KOPT-K1 (cell line): ENCODE data around the gene TOR2A.

Experiments
- H3K27ac ChIP-seq: fragments of 200-600 bp; sonication (generic); 2 replicates; pipeline ENCODE4 v1.5.1; 2016; ENCODE audit warnings: antibody characterized with exemption, mild to moderate bottlenecking, low read depth, low read length; ENCODE audit not compliant: poor library complexity, severe bottlenecking
- H3K36me3 ChIP-seq: fragments of 200-600 bp; sonication (generic); 2 replicates; pipeline ENCODE4 v1.5.1; 2017; ENCODE audit warnings: antibody characterized with exemption, mild to moderate bottlenecking, low read length, moderate library complexity; ENCODE audit not compliant: insufficient read depth
- H3K9me3 ChIP-seq: fragments of 200-600 bp; sonication (generic); 2 replicates; pipeline ENCODE4 v1.5.1; 2017; ENCODE audit warnings: antibody characterized with exemption, low read length, mild to moderate bottlenecking; ENCODE audit not compliant: insufficient read depth, poor library complexity, severe bottlenecking

Gene TOR2A

DNA sequence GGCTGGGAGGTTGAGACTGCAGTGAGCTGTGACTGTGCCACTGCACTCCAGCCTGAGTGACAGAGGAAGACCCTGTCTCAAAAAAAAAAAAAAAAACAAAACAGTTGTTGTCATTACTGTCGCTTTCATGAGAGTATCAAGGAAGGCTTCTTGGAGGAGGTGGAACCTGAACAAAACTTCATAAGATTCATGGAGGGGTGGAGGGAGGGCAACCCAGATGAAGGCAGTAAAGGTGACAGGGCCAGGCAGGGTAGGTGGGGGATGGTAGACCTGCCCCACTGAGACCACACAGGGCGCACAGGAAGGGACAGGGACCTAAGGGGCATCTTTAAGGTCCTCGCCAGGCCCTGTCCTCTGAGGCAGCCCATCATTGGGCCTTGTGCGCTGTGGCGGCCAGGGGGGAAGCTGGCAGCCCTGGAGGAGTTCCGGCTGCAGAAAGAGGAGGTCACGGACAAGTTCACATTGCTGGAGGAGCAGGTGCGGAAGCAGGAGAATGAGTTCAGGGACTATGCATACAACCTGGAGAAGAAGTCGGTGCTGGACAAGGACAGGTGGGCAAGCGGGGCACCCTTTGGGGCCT is 24.8 kb downstream of the TOR2A start:
- H3K36me3 ChIP-seq: no peaks in the 10 kb centered on the region
- no peaks in the 10 kb centered on the region for H3K9me3 ChIP-seq
- H3K27ac ChIP-seq: no peak overlapping the region

- Histone ChIP-seq H3K36me3 (no peaks in the 10 kb centered on the region), H3K9me3 (no peaks in the 10 kb centered on the region), H3K27ac (no peak overlapping the region)
Measured at GRCh38 chr9:127708952-127709587, 26.0 kb downstream of the TOR2A start.

DNA sequence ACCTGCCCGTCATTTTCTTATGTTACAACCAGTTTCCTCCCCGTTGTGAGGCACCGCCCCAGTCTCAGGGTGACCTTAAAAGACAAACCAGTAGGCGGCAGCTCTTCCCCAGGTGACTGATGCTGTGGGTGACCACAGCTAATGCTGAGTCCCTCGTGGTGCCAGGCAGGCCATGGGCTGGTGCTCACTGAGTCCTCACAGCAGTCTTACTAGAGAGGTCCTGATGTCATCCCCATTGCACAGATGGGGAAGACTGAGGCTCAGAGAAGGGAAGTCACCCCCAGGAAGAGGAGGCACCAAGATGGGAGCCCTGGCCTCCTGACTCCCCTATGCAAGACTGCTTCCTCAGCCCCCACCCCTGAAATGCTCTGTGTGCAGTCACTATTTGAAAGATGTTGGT is 27.3 kb downstream of the TOR2A start:
- H3K27ac ChIP-seq: no peak overlapping the region
- H3K9me3 ChIP-seq: no peaks in the 10 kb centered on the region
- H3K36me3 ChIP-seq: no peaks in the 10 kb centered on the region

GRCh38 chr9:127706836-127707241 is 28.3 kb downstream of the TOR2A start, which contains the start of gene CFAP157:
TSS of gene CFAP157 (plus strand) at chr9:127706988. CDS start at chr9:127707032, 44 bp downstream.
- H3K27ac ChIP-seq: no peak within 1 kb of the TSS
- no peaks in the 10 kb centered on the region for H3K36me3 ChIP-seq
- no peaks in the 10 kb centered on the region for H3K9me3 ChIP-seq

GRCh38 chr9:127705577-127706379 is 29.3 kb downstream of the TOR2A start:
- no peak overlapping the region for H3K27ac ChIP-seq
- H3K36me3 ChIP-seq: no peaks in the 10 kb centered on the region
- no peaks in the 10 kb centered on the region for H3K9me3 ChIP-seq

DNA sequence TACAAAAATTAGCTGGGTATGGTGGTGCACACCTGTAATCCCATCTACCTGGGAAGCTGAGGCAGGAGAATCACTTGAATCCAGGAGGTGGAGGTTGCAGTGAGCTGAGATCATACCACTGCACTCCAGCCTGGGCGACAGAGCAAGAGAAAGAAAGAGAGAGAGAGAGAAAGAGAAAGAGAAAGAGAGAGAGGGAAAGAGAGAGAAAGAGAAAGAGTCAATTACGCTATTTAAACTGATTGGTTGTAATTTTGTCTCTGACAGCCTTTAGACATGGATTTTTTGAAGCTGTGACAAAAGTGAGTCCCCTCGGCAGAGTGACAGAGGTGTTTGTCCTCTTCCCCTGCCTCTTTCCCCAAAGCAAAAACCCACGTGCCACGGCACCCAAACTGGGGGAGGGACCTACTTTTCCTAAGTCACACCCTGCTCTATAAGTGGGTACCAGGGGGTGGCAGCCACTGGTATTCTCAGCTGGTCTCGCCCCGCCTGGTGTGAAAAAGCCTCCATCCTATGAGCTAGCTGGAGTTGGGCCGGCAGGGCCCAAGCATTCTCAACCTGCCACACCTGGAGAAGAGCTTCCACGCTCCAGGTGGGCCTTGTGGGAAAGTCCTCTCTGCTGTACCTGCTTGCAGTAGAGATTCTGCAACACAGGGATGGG is 31.7 kb downstream of the TOR2A start:
- H3K27ac ChIP-seq: no peak overlapping the region
- H3K36me3 ChIP-seq: no peaks in the 10 kb centered on the region
- H3K9me3 ChIP-seq: no peaks in the 10 kb centered on the region

GRCh38 chr9:127700594-127701255 is 34.4 kb downstream of the TOR2A start:
- Histone ChIP-seq H3K9me3 (no peaks in the 10 kb centered on the region), H3K36me3 (no peaks in the 10 kb centered on the region), H3K27ac (no peak overlapping the region)

DNA sequence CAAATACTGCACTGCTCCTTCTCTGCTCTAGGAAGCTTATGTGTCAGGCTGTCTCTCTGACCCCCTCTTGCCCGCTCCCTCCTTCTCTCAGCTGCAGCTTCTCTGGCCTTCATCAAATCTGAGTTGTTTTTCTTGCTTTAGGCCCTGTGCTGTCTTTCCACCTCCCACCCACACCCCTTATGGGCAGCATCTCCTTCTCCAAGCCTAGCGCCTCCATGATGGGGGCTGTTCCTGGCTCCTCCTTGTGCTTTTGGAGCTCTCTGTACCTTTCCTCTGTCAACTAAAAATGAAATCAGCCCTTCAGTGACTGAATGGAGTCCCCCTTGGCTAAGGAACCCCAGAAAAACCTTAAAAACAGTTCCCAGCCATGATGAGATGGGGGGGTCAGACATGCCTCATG is 35.0 kb downstream of the TOR2A start:
- H3K36me3 ChIP-seq: no peaks in the 10 kb centered on the region
- no peaks in the 10 kb centered on the region for H3K9me3 ChIP-seq
- H3K27ac ChIP-seq: no peak overlapping the region

DNA sequence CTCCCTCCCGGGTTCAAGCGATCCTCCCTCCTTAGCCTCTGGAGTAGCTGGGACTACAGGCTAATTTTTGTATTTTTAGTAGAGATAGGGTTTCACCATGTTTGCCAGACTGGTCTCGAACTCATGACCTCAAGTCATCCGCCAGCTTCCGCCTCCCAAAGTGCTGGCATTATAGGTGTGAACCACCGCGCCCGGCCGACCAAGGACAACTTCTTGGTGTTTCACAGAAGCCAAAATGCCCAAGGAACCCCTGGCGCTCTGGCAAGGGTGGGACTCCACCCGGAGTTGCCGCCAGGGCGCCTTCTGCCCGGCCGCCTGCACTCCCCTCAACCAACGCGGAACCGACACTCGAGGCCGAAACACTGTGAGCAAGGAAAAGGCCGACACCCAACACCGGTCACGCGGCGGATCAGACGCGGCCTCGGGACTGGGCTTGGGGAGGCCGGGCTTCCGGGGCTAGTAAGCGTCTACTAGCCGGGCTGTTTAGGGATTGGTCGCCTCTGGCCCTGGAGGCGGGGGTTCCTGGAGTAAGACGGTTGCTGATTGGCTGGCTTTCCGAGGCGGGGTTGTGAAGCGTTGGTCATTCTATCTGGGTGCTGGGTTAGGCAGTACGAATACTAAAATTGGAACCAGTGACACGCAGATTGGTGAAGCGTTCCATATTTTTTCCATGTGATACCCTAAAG is 36.0 kb downstream of the TOR2A start:
- Histone ChIP-seq H3K9me3 (no peaks in the 10 kb centered on the region), H3K27ac (no peak overlapping the region), H3K36me3 (no peaks in the 10 kb centered on the region)

DNA sequence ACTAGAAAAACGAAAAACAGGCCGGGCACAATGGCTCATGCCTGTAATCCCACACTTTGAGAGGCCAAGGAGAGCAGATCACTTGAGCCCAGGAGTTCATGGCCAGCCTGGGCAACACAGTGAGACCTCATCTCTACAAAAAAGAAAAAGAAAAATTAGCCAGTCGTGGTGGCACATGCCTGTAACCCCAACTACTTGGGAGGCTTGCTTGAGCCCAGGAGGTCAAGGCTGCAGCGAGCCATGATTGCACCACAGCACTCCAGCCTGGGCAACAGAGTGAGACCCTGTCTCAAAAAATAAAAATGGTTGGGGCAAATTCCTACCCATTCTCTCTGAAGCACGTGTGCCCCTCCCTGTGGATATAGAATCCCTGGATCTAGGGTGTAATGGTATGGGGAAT is 36.7 kb downstream of the TOR2A start:
- no peaks in the 10 kb centered on the region for H3K9me3 ChIP-seq
- no peaks in the 10 kb centered on the region for H3K36me3 ChIP-seq
- no peak overlapping the region for H3K27ac ChIP-seq

DNA sequence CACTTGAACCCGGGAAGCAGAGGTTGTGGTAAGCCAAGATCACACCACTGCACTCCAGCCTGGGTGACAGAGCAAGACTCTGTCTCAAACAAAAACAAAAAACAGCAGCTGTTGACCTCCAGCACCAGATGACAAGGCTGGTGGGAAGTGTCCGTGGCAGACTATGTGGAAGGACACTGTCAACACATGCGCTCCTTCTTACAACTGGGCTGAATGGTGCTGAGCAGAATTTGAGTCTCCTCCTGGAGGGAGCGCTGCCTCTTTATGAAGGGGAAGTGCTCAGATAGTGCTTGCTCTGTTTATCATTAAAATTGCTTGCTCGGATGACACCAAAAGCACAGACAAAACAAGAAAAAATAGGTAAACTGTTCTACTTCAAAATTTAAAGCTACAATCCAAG is 37.5 kb downstream of the TOR2A start:
- Histone ChIP-seq H3K27ac (no peak overlapping the region), H3K9me3 (no peaks in the 10 kb centered on the region), H3K36me3 (no peaks in the 10 kb centered on the region)

DNA sequence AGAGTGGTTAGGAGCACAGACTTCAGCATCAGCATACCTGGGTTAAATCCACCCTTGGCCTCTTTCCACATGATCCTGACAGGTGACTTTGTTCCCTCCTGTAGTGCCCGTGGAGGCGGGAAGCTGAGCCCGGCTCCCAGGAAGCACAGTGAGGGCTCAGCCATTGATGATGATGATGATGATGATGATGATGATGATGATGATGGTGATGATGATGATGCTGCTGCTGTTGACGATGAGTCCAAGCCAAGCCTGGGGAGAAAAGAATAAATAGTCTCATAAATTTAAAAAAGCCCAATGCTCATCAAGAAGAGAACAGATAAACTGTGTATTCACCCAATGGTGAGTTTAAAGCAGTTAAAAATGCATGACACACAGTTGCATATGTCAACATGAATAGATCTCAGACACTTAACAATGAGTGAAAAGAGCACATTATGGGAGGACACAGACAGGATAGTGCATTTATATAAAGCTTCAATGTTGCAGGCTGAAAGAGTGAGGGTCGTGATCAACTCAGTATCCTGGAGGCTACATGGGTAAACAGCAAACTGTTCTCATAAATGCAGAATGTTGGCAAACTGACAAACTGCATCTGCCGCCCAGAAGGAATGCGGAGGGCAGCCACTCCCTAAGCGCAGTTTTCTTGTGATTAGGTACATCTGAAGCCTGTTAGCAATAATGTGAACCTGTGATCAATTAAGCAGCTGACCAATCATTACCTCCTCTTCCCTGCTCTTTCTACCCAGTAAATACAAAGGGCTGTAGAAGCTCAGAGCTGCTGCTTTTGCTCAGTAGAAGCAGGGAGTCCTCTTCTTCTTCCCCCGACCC is 40.0 kb downstream of the TOR2A start:
- Histone ChIP-seq H3K27ac (no peak overlapping the region), H3K36me3 (no peaks in the 10 kb centered on the region), H3K9me3 (no peaks in the 10 kb centered on the region)

GRCh38 chr9:127693697-127694096 is 41.4 kb downstream of the TOR2A start:
- H3K36me3 ChIP-seq: no peaks in the 10 kb centered on the region
- no peaks in the 10 kb centered on the region for H3K9me3 ChIP-seq
- H3K27ac ChIP-seq: no peak overlapping the region

DNA sequence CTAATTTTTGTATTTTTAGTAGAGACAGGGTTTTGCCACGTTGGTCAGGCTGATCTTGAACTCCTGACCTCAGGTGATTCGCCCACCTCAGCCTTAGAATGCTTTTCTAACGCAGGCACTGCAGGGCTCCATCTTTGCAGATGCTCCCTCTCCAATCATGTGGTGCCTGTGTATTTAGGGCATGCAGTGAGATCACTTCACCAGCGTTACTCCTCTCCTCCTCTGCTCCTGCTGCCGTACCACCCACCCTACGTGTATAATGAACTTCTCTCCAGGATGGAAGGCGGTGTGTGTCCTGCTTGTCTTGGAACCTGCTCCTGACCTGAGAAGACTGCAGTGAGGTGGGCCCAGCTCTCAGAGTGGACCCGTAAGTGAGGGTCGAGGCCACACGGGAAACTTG is 42.0 kb downstream of the TOR2A start:
- no peaks in the 10 kb centered on the region for H3K36me3 ChIP-seq
- H3K9me3 ChIP-seq: no peaks in the 10 kb centered on the region
- H3K27ac ChIP-seq: no peak overlapping the region
